ENCODE measurements around the gene TROAP.

DNA sequence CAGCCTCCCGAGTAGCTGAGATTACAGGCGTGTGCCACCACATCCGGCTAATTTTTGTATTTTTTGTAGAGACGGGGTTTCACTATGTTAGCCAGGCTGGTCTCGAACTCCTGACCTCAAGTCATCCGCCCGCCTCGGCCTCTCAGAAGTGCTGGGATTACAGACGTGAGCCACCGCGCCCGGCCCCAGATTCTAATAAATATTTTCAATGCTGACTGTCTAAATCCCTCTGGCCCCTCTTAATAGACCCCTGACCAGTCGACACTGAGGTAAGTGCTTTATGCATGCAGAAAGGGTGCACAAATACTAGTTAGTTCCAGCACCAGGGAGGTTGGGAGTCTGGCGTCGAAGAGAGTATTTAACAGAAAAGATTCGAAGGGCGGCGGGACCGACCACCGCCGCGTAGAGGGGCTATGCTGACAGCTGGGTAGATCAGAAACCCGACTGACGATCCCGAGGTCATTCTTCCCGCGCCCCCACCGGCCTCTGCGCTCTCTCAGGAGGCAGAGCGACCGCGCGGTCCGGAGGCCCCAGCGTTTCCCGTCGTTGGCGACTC is 43.1 kb downstream of the TROAP start:
- TF ChIP-seq, protein P1, sequence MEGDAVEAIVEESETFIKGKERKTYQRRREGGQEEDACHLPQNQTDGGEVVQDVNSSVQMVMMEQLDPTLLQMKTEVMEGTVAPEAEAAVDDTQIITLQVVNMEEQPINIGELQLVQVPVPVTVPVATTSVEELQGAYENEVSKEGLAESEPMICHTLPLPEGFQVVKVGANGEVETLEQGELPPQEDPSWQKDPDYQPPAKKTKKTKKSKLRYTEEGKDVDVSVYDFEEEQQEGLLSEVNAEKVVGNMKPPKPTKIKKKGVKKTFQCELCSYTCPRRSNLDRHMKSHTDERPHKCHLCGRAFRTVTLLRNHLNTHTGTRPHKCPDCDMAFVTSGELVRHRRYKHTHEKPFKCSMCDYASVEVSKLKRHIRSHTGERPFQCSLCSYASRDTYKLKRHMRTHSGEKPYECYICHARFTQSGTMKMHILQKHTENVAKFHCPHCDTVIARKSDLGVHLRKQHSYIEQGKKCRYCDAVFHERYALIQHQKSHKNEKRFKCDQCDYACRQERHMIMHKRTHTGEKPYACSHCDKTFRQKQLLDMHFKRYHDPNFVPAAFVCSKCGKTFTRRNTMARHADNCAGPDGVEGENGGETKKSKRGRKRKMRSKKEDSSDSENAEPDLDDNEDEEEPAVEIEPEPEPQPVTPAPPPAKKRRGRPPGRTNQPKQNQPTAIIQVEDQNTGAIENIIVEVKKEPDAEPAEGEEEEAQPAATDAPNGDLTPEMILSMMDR (conservative IDR thresholded peaks at IDR 0.05), result no peak
- TF ChIP-seq ZFX (IDR thresholded peaks at IDR 0.05), result no peak

All from C4-2B (cell line).